HepG2 (cell line): ENCODE results near the gene ALG14. TPM values are rescaled to one million over a fixed set of nuclear protein-coding genes. Genes with fewer than 3 reads are reported as not detected.

Source experiments
- ATAC-seq: fragments of 200-7000 bp; cut with Tn5 transposase; 3 replicates; pipeline ENCODE4 v1.9.1; 2020; ENCODE audit warnings: mild to moderate bottlenecking, moderate library complexity
- BruUV-seq: library from RNA; stranded (reverse); fragments of 400-500 nt; replicated peaks from 2 replicates; lab custom pipeline; 2021; lab: Mats Ljungman, UMichigan
- CTCF ChIA-PET: fragments of 300-600 bp; formaldehyde crosslinking; extraction: SDS; loops from one replicate; lab custom pipeline; 2021; ENCODE audit warnings: low total read pairs, inconsistent platforms, low intra/inter-chr PET ratio; lab: Yijun Ruan, JAX
- POLR2A ChIA-PET: fragments of 350-600 bp; sonication (Branson Sonifier 250); formaldehyde crosslinking; loops from one replicate; lab custom pipeline; 2020; ENCODE audit warnings: antibody characterized with exemption, inconsistent platforms; lab: Yijun Ruan, JAX
- DNase-seq: peaks from one replicate; pipeline ENCODE4 v3.0.0-alpha.2; 2015; ENCODE audit warnings: low spot score
- FAIRE-seq: peaks from 3 replicates; lab custom pipeline; 2011; peaks lifted over from hg19 to GRCh38; lab: Jason Lieb, UNC
- H2AFZ ChIP-seq: one replicate; pipeline ENCODE4 v1.6.1; 2011; ENCODE audit warnings: low read length, inconsistent platforms
- H3K27ac ChIP-seq: fragments of 300-600 bp; 3 replicates; pipeline ENCODE4 v1.8.0; 2011; ENCODE audit warnings: mixed run types, mild to moderate bottlenecking, mixed read lengths, low read length, inconsistent platforms; ENCODE audit not compliant: insufficient read depth; ENCODE audit errors: extremely low read length
- H3K27me3 ChIP-seq, 2 experiments: fragments of 200-600 bp in 1 of 2; 2 replicates in 1 of 2; 3 replicates in 1 of 2; pipeline versions ENCODE4 v1.6.0 to v1.8.0; 2011; ENCODE audit warnings: low read length in 2 of 2, mild to moderate bottlenecking in 2 of 2, moderate library complexity in 2 of 2, inconsistent platforms in 1 of 2; ENCODE audit not compliant: insufficient read depth in 2 of 2, control insufficient read depth in 1 of 2
- H3K36me3 ChIP-seq, 2 experiments: fragments of 200-600 bp in 1 of 2; replicated peaks in 1 of 2; 2 replicates in 1 of 2; 3 replicates in 1 of 2; pipeline versions ENCODE4 v1.5.1 to v1.8.0; 2011; ENCODE audit warnings: low read length in 2 of 2, inconsistent platforms in 1 of 2; ENCODE audit not compliant: insufficient read depth in 2 of 2, control insufficient read depth in 1 of 2
- H3K4me1 ChIP-seq: 2 replicates; pipeline ENCODE4 v1.5.1; 2012; ENCODE audit warnings: low read length, inconsistent platforms; ENCODE audit not compliant: insufficient read depth
- H3K4me2 ChIP-seq: 2 replicates; pipeline ENCODE4 v1.6.0; 2011; ENCODE audit warnings: low read depth, low read length, inconsistent platforms
- H3K4me3 ChIP-seq, 3 experiments: fragments of 200-600 bp in 1 of 3; sonication (generic), shearing (Covaris generic) in 1 of 3; replicated peaks in 1 of 3; 2 replicates each; pipeline ENCODE4 v1.5.1; 2011 to 2016; ENCODE audit warnings: low read length in 3 of 3, inconsistent platforms in 2 of 3, low read depth in 2 of 3, mild to moderate bottlenecking in 2 of 3, control low read depth in 1 of 3, mixed read lengths in 1 of 3; ENCODE audit not compliant: insufficient read depth in 1 of 3
- H3K79me2 ChIP-seq: one replicate; pipeline ENCODE4 v1.6.1; 2011; ENCODE audit warnings: low read length, inconsistent platforms; ENCODE audit not compliant: insufficient read depth
- H3K9ac ChIP-seq: 2 replicates; pipeline ENCODE4 v1.6.0; 2011; ENCODE audit warnings: mild to moderate bottlenecking, low read depth, low read length, inconsistent platforms; ENCODE audit not compliant: insufficient read depth
- H3K9me3 ChIP-seq: 2 replicates; pipeline ENCODE4 v1.5.1; 2012; ENCODE audit warnings: mild to moderate bottlenecking, low read length
- H4K20me1 ChIP-seq: 2 replicates; pipeline ENCODE4 v1.6.0; 2011; ENCODE audit warnings: inconsistent platforms, mild to moderate bottlenecking, low read length, moderate library complexity; ENCODE audit not compliant: insufficient read depth
- AGO1 ChIP-seq: fragments of 200-400 bp; formaldehyde crosslinking; IDR thresholded peaks from 2 replicates; pipeline ENCODE4 v1.6.1; 2017; ENCODE audit warnings: mild to moderate bottlenecking, low read depth, low read length, moderate library complexity; ENCODE audit not compliant: poor library complexity, severe bottlenecking
- FOXP1 ChIP-seq, 2 experiments: fragments of 450-650 bp in 1 of 2; IDR thresholded peaks; 2 replicates each; pipeline ENCODE4 v1.6.1; 2017 to 2018; ENCODE audit warnings: antibody characterized with exemption in 1 of 2
- HNF4A ChIP-seq: sonication (generic); formaldehyde crosslinking; IDR thresholded peaks from 2 replicates; pipeline ENCODE4 v1.4.0; 2020; ENCODE audit warnings: missing genetic modification reagents
- MIER3 ChIP-seq: IDR thresholded peaks from 2 replicates; pipeline ENCODE4 v1.6.1; 2016; ENCODE audit warnings: missing compliant biosample characterization, borderline replicate concordance
- MZF1 ChIP-seq: sonication (generic); formaldehyde crosslinking; IDR thresholded peaks from 2 replicates; pipeline ENCODE4 v1.8.1; 2023; ENCODE audit warnings: mild to moderate bottlenecking, missing genetic modification reagents, borderline replicate concordance
- NR2F6 ChIP-seq, 2 experiments: IDR thresholded peaks; 2 replicates each; pipeline ENCODE4 v1.6.1; 2016; ENCODE audit warnings: antibody characterized with exemption in 1 of 2, mild to moderate bottlenecking in 1 of 2
- SETDB1 ChIP-seq: sonication (generic); formaldehyde crosslinking; IDR thresholded peaks from 2 replicates; pipeline ENCODE4 v1.5.1; 2020; ENCODE audit warnings: missing genetic modification reagents, mild to moderate bottlenecking, borderline replicate concordance
- THAP11 ChIP-seq: IDR thresholded peaks from 2 replicates; pipeline ENCODE4 v1.6.1; 2016; ENCODE audit warnings: missing biosample characterization, missing genetic modification reagents
- ZNF12 ChIP-seq: sonication (generic); formaldehyde crosslinking; IDR thresholded peaks from 2 replicates; pipeline ENCODE4 v1.5.0; 2020; ENCODE audit warnings: missing genetic modification reagents
- ZNF549 ChIP-seq: sonication (generic); formaldehyde crosslinking; IDR thresholded peaks from 2 replicates; pipeline ENCODE4 v1.5.0; 2020; ENCODE audit warnings: missing genetic modification reagents
- ZNF816 ChIP-seq: sonication (generic); formaldehyde crosslinking; IDR thresholded peaks from 2 replicates; pipeline ENCODE4 v1.8.0; 2022; ENCODE audit warnings: missing genetic modification reagents, mild to moderate bottlenecking, borderline replicate concordance
- WGBS: methylation state at CpG from one replicate; pipeline ENCODE4 v1.1.6; 2017; ENCODE audit warnings: low lambda C conversion rate; 5-methylcytosine and 5-hydroxymethylcytosine counted together
- in situ Hi-C: cut with HindIII; loops from 2 replicates; pipeline ENCODE4 v1.10.0; 2017; ENCODE audit warnings: low pct_unique_long_range_greater_than_20kb; ENCODE audit not compliant: extremely low pct_ligation_motif_present
- intact Hi-C: fragments of 100-400 bp; cut with micrococcal nuclease; formaldehyde crosslinking; loops from one replicate; pipeline ENCODE4 v1.10.0; 2022; ENCODE audit not compliant: unreplicated experiment
- polyA plus RNA-seq, 8 experiments: library from polyadenylated mRNA; depleted of rRNA in 3 of 8; stranded (reverse) in 7 of 8; unstranded in 1 of 8; fragments of >200 nt; fragmentation: Illumina TruSeq in 4 of 8; extraction: Trizol in 4 of 8; gene quantifications; 2 replicates each; pipeline versions ENCODE4 v1.2.1 to v1.2.3, GENCODE V29; 2011 to 2016; ENCODE audit warnings: low read depth in 4 of 8, missing spikeins in 1 of 8, mixed read lengths in 1 of 8; ENCODE audit not compliant: insufficient read depth in 1 of 8
- total RNA-seq, 5 experiments: library from RNA; depleted of rRNA; stranded (reverse); fragments of >200 nt; fragmentation: Illumina TruSeq; extraction: Trizol; gene quantifications; 2 replicates each; pipeline ENCODE4 v1.2.3, GENCODE V29; 2016; ENCODE audit warnings: low read depth in 1 of 5
- TF ChIP-seq, protein P1 (sequence below): sonication (generic); formaldehyde crosslinking; IDR thresholded peaks from 2 replicates; pipeline ENCODE4 v1.4.0; 2020; ENCODE audit warnings: missing genetic modification reagents, borderline replicate concordance
- TF ChIP-seq, protein P2 (sequence below): sonication (generic); formaldehyde crosslinking; IDR thresholded peaks from 2 replicates; pipeline ENCODE4 v1.5.1; 2020; ENCODE audit warnings: mild to moderate bottlenecking, missing genetic modification reagents, moderate library complexity
- TF ChIP-seq, protein P3 (sequence below): sonication (generic); formaldehyde crosslinking; IDR thresholded peaks from 2 replicates; pipeline ENCODE4 v1.5.0; 2020; ENCODE audit warnings: missing genetic modification reagents, mild to moderate bottlenecking, borderline replicate concordance
- TF ChIP-seq, protein P4 (sequence below): sonication (generic); formaldehyde crosslinking; IDR thresholded peaks from 2 replicates; pipeline ENCODE4 v1.4.0; 2020; ENCODE audit warnings: missing genetic modification reagents

Gene ALG14
- total and polyA plus RNA-seq, 2 of the 13 experiments (the other 11 are each of a cell fraction or from before 2014, with no cell fraction given), result 4.5 to 12.7 TPM

DNA sequence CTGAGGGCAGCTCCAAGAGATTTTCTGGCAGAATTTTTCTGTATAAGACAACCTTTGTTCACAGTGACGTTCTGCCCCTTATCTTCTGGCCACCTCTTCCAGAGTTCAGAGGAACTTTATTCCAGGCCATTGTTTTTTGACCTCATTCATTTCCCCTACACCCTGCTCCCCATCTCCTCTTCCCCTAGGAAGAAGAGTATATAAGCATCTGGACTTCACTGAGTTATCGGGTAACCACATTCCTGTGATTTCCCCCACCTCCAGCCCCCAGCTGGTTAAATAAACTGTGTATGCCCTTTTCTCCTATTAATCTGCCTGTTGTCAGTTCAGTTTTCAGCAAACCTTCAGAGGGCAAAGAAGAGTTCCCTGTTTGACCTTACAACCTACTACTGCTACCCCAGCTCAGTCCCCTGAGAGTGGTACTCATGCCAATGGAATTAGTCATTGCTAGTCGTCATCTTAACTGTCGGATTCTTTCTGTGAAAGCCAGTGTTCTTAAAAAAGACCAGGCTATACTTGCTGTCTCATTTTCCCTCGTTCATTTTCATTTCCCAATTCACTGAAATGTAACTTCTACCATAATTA is 14.3 kb upstream of the ALG14 start (continued):
- TF ChIP-seq SETDB1 (CRISPR knock-in tag), result no peak
- TF ChIP-seq, protein P1, sequence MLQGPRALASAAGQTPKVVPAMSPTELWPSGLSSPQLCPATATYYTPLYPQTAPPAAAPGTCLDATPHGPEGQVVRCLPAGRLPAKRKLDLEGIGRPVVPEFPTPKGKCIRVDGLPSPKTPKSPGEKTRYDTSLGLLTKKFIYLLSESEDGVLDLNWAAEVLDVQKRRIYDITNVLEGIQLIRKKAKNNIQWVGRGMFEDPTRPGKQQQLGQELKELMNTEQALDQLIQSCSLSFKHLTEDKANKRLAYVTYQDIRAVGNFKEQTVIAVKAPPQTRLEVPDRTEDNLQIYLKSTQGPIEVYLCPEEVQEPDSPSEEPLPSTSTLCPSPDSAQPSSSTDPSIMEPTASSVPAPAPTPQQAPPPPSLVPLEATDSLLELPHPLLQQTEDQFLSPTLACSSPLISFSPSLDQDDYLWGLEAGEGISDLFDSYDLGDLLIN (CRISPR knock-in tag), result no peak
- no peak for TF ChIP-seq MZF1
- no peak for TF ChIP-seq THAP11
- peak; percentile 70 for TF ChIP-seq NR2F6 (IDR thresholded peaks at IDR 0.05)
- peak; percentile 85 for TF ChIP-seq NR2F6 (CRISPR knock-in tag; IDR thresholded peaks at IDR 0.05)
- TF ChIP-seq AGO1, result no peak
- peak; percentile 13; the same call in 1 of the 2 replicates for TF ChIP-seq HNF4A (CRISPR knock-in tag)
- TF ChIP-seq FOXP1 (IDR thresholded peaks at IDR 0.05), result no peak
- 0 out of 2 replicates have a peak, but pooled peaks have one; percentile 30 for TF ChIP-seq FOXP1 (CRISPR knock-in tag; IDR thresholded peaks at IDR 0.05)

DNA sequence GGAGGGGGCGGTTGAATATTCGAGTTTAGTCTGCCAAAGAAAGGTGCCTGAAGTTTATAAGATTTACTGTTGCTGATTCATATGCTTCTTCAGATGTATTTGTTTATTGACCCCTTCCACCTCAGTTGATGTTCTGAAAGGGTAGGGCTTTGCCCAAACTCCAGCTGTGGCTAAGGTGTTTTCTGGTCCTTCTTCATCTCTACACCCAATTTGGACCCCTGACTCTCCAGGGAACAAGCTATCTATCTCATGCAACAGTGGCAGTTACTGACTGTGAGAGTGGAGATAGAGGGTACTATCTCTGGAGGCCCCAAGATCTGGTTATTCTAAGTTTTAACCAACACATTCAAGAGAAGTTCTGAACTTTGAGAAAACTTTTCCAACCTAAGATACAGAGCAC is 12.6 kb upstream of the ALG14 start:
- Histone ChIP-seq H3K4me2 (no peak overlapping the region), H3K27me3 (no peaks in the 10 kb centered on the region; a peak in 1 of 5 replicates), H2AFZ (no peak overlapping the region), H3K36me3 (no peaks in the 10 kb centered on the region), H4K20me1 (no peaks in the 10 kb centered on the region), H3K27ac (no peak overlapping the region), H3K4me1 (peaks cover 49% of the 10 kb centered on the region), H3K4me3 (no peak overlapping the region), H3K79me2 (no peaks in the 10 kb centered on the region), H3K9me3 (no peaks in the 10 kb centered on the region), H3K9ac (no peak overlapping the region)
- no peak for ATAC-seq
- CTCF ChIA-PET, result interaction anchor here (1.4 kb wide), 1 partner anchor 31 kb away, joined by 8 read pairs; the partner anchor contains the start of gene TLCD4
- no peak for FAIRE-seq
- POLR2A ChIA-PET, result interaction anchor here (0.9 to 2.3 kb wide), 2 partner anchors 31 to 148 kb away, joined by 7 read pairs; partner anchors contain the start of genes RWDD3 and TLCD4
- WGBS, result 31% methylated on average over 2 of the region's 2 CpGs
- BruUV-seq, result no TSS peak
- intact Hi-C loops (no loop called here), in situ Hi-C loops (loop anchor here (10.0 kb wide), 1 partner anchor 149 kb away; the partner anchor contains the start of gene RWDD3)
- DNase-seq, result no peak
- TF ChIP-seq, protein P2, sequence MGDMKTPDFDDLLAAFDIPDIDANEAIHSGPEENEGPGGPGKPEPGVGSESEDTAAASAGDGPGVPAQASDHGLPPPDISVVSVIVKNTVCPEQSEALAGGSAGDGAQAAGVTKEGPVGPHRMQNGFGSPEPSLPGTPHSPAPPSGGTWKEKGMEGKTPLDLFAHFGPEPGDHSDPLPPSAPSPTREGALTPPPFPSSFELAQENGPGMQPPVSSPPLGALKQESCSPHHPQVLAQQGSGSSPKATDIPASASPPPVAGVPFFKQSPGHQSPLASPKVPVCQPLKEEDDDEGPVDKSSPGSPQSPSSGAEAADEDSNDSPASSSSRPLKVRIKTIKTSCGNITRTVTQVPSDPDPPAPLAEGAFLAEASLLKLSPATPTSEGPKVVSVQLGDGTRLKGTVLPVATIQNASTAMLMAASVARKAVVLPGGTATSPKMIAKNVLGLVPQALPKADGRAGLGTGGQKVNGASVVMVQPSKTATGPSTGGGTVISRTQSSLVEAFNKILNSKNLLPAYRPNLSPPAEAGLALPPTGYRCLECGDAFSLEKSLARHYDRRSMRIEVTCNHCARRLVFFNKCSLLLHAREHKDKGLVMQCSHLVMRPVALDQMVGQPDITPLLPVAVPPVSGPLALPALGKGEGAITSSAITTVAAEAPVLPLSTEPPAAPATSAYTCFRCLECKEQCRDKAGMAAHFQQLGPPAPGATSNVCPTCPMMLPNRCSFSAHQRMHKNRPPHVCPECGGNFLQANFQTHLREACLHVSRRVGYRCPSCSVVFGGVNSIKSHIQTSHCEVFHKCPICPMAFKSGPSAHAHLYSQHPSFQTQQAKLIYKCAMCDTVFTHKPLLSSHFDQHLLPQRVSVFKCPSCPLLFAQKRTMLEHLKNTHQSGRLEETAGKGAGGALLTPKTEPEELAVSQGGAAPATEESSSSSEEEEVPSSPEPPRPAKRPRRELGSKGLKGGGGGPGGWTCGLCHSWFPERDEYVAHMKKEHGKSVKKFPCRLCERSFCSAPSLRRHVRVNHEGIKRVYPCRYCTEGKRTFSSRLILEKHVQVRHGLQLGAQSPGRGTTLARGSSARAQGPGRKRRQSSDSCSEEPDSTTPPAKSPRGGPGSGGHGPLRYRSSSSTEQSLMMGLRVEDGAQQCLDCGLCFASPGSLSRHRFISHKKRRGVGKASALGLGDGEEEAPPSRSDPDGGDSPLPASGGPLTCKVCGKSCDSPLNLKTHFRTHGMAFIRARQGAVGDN (CRISPR knock-in tag), result no peak
- TF ChIP-seq ZNF549 (CRISPR knock-in tag), result no peak
- TF ChIP-seq ZNF816, result no peak
- TF ChIP-seq, protein P3, sequence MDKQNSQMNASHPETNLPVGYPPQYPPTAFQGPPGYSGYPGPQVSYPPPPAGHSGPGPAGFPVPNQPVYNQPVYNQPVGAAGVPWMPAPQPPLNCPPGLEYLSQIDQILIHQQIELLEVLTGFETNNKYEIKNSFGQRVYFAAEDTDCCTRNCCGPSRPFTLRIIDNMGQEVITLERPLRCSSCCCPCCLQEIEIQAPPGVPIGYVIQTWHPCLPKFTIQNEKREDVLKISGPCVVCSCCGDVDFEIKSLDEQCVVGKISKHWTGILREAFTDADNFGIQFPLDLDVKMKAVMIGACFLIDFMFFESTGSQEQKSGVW (CRISPR knock-in tag), result no peak
- TF ChIP-seq, protein P4, sequence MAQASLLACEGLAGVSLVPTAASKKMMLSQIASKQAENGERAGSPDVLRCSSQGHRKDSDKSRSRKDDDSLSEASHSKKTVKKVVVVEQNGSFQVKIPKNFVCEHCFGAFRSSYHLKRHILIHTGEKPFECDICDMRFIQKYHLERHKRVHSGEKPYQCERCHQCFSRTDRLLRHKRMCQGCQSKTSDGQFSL (CRISPR knock-in tag), result no peak
- TF ChIP-seq MIER3 (CRISPR knock-in tag), result no peak
- TF ChIP-seq ZNF12 (CRISPR knock-in tag), result no peak
